Measurements from ENCODE around the gene C12orf75.
"Not testable (repeated sequence)": the region's sequence is repeated elsewhere in the genome, so short reads cannot be mapped to it uniquely, and the experiment has no call there.

C12orf75 gene

DNA sequence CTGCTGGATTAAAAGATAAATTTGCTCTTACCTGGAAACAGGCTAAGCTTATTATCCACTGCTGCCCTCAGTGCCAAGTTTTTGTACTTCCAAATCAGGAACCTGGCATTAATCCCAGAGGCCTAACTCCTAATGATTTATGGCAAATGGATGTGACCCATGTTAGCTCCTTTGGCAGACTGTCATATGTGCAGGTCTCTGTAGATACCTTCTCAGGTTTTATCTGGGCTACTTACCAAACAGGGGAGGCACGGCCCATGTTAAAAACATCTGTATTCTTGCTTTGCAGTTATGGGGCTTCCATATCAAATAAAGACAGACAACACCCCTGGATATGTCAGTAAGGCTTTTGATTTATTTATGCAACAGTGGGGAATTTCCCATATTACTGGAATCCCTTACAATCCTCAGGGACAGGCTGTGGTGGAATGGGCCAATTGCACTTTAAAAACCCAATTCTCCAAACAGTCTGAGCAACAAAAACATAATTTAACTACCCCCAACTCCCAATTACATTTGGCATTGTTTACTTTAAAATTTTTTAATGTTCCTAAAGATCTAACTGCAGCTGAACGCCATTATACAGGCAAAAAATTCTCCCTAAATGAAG, 19.9 kb upstream of the C12orf75 start:
- DNase-seq = not testable (repeated sequence)

DNA sequence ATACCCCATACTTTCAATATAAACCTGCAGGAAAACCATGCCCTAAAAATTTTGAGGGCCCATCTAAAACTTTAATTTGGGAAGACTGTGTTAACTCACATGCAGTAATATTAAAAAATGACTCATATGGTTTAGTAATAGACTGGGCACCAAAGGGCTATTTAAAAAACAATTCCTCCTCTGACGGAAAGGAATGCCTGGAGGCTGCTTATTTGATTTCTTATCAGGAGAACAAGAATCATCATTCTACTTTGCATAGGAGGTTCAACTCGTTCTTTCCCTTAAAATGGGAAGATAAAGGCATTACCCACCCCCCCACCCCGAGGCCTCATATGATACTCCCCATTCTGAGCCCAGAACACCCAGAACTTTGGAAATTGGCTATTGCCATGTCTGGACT, 18.6 kb upstream of the C12orf75 start:
- not testable (repeated sequence) for DNase-seq

DNA sequence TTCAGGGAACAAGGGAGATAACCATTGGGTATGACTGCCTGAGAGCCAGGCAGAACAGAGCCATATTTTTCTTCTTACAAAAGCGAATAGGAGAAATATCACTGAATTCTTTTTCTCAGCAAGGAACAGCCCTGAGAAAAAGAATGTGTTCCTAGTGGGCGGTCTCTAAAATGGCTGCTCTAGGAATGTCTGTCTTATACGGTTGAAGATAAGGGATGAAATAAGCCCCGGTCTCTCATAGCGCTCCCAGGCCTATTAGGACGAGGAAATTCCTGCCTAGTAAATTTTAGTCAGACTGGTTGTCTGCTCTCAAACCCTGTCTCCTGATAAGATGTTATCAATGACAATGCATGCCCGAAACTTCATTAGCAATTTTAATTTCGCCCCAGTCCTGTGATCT, 16.7 kb upstream of the C12orf75 start:
- not testable (repeated sequence) for DNase-seq

DNA sequence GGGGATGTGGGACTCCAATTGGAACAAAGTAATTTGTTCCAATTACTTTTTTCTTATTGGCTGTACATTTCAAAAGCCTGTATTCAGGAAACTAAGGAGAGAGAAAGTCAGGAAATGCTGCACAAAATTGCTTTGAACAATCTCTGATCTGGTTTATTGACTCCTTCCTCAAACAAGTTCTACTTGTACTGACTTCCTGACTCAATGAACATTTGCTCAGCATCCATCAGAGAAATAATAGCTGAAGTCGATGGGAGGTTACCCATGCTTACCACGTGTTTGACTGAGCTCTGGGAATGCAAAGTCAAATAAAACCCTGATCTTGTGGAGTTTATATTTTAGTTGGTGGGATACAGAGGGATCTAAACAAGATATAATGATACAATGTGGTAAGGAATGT, 15.4 kb upstream of the C12orf75 start:
- no peak for DNase-seq

DNA sequence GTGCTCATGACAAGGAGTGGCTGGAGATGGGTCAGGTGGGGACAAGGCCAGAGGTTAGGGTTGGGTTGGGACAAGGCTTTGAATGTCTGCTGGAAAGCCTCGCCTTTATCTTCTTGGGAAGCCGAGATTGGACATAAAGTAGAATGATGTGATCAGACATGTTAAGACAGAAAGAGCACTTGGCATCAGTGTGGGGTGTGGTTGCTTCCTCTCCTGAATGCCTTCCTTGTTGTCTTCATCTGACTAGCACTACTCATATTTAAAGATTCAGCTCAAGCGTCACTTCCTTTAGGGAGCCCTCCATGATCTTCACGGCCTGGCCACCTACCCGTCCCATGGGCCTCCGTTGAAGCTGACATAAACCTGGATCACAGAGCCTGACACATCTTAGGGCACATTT, 14.8 kb upstream of the C12orf75 start:
- DNase-seq = no peak

DNA sequence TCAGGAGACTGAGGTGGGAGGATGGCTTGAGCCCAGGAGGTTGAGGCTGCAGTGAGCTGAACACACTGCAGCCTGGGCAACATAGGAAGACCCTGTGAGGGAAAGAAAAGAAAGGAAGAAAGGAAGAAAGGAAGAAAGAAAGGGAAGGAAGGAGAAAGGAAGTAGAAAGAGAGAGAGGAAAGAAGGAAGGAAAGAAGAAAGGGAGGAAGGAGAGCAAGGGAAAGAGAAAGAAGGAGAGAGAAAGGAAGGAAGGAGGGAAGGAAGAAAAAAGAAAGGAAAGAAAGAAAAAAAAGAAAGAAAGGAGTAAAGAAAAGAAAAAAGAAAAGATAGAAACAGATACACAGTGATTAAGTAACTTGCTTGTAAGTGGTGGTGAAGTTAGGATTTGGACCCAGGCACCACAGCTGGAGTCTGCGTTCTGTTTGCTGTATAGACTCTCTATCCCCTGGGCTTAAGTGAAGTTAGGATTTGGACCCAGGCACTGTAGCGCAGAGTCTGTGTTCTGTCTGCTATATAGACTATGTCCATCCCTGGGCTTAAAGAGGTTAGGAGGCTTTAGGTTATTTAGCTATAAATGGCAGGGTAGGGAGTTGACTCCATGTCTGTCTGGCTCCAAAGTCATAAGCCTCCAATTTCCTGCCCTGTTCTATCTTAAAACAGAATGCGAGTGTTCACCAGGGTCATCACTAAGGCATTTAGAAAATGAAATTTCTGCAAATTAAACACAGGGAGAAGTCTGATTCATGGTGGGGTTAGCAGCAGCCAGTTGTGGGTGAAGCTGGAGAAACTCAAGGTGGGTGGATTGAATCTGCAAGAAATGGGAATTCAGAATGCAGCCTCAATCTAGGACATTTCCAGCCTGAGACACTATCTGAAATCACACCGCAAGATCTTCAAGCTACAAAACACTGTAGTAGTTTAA, 13.3 kb upstream of the C12orf75 start:
- no peak for DNase-seq

DNA sequence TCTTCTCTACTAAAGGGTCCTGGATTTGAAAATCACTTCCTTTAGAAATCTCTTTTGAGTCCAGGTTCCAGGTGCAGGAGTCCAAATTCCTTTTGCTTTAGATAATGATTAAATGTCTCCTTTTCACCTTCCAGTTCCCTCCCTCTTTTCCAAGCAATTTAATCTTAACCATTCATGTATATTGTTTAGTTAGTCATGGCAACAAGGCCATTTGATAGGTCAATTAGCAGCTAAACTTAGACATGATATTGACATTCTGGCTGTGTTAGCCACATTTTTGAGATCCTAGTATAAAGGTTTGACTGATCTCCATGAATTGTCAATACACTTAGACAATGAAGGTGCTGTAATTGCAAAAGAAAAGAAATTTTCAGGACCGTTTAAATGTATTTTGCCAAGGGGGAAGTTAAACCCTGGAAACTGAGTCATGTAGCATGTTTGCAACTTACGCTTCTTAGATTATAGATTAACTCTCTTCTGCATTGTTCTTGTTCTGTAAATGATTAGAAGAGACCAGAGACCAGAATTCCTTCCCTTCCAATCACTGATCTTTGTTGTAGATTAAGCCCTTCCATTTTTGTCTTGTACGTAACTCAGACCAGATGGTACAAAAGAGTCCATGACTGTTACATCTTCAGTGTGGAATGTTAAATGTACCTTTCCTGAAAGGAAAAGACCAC, 12.4 kb upstream of the C12orf75 start:
- no peak for DNase-seq

DNA sequence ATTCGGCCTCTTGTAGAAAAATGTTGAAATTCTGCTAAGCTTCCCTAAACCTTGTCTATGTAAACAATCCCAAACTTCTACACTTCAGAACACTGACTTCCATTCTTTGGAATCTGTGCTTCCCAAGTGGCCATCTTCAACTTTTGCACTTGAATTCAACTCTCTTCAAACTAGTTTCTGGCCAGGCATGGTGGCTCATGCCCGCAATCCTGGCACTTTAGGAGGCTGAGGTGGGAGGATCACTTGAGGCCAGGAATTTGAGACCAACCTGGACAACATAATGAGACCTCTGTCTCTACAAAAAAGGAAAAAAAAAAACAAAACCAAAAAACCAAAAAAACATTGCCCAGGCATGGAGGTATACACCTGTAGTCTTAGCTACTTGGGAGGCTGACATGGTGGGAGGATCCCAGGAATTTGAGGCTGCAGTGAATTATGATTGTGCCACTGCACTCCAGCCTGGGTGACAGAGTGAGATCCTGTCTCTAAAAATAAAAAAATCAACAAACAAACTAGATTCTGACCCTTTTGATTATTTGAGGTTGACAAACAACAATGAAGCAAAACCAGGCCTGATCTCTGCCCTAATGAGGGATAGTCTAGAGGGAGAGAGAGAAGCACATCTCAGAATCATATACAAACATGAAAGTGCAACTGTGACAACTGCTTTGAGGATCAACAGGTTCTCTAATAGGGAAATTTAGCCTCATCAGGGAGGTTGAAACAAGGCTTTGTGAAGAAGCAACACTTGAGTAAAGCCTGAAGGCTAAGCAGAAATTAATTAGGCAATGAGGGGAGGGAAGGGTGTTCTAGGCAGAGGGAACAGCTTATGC, 11.6 kb upstream of the C12orf75 start:
- DNase-seq = no peak

DNA sequence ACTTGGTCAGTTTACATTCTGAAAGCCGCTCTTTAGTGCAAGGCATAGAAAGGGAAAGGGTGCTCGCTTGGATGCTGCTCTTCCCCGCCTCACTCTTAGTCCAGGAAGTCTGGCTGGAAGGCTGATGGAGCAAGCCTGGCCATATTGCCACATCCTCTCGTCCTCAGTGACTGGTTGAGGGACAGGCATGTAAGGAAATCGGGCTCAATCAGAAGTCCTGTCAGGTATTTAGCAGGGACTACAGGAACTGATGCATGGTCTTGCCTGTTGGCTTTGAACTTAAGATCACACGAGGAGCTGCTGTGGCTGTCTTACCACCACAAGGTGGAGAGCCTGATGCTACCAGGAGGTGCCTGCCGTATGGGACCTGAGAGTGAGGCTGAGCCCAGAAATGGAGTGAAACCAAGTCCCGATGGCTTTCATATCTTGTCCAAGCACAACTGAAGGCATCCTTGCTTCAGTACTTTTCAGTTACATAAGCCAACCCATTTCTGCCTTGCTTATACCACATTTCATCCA, 10.7 kb upstream of the C12orf75 start:
- no peak for DNase-seq

DNA sequence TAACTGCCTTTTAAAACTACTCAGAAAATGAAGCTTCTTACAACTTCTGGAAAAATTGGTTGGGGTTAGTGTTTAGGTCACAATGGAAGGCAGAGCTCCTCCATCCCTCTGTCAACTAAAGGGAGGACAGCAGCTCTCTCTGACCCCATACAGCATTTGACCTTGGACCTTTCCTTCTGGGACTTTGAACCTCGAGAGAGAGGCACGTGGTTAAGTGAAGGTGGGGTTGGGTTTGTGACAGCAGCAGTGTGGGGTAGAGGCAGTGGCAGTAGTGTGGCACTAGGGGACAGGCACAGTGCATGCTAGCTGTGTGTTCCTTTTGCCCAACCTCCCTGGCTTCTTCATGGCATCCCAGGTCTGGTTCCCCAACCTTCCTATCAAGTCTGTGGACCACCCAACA, 9.4 kb upstream of the C12orf75 start:
- DNase-seq = no peak

DNA sequence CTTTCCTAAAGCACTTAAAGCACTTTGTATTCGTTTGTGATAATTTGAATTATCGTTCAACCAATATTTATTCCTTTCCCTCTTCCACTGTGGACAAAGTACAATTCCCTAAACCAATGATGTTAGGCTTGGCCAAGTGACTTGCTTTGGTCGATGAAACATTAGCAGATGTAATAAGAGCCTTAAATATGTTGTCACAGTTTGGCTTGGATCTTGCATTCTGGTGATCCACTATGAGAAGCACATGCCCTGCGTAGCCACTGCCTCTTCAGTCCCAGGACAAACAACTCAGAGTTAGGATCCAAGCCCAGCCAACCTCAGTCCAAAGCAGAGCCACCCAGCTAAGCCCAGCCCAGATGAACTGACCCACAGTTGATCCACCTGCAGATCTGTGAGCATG, 8.4 kb upstream of the C12orf75 start:
- DNase-seq = no peak

DNA sequence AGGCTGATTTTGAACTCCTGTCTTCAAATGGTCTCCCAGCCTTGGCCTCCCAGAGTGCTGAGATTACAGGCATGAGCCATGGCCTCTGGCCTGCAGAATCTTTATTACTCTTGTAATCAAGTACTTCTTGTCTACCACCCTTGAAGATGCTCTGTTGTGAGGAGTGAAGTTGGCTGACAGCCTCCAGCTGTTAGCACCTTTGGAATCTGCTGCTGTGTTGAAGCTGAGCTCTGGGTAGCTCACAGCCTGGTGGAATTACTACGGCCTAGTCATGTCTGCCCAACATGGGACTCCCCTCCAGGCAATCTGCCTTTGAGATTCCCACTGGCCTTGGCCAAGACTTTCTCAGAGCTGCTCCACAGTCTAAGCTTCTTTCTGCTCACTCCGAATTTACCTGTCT, 5.8 kb upstream of the C12orf75 start:
- no peak for DNase-seq

DNA sequence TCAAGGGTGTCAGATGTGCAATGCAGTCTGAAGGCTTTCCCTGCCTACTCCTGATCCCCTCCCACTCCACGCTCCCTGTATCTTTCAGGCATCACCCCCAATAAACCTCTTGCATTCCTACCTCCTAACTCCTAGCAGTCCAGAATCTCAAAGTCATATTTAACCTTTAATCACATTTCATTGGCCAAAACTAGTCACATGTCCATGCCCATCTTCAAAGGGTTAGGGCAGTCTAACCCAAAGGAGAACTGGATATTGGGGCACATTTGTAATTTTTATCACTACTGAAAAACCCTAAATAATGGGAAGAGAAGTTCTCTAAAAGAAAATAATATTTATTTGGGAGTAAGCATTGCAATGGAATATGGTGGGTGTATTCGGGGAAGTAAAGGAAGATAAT, 5.4 kb upstream of the C12orf75 start:
- no peak for DNase-seq

DNA sequence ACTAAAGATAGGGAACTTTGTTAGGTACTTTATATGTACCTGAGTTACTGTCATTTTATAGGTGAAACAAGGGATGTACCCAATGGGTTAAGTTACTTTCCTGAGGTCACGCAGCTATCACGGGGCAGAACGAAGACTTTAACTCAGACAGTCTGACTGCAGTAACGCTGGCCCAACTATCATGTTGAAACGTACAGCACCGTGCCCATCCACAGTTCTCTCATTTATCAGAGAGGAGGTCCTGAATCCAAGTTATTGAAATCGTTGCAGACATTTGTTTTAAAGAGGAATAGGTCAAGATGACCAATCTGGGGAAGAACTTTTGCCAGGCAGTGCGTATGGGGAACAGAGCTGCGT, 587 bp upstream of the C12orf75 start:
- no peak for DNase-seq

DNA sequence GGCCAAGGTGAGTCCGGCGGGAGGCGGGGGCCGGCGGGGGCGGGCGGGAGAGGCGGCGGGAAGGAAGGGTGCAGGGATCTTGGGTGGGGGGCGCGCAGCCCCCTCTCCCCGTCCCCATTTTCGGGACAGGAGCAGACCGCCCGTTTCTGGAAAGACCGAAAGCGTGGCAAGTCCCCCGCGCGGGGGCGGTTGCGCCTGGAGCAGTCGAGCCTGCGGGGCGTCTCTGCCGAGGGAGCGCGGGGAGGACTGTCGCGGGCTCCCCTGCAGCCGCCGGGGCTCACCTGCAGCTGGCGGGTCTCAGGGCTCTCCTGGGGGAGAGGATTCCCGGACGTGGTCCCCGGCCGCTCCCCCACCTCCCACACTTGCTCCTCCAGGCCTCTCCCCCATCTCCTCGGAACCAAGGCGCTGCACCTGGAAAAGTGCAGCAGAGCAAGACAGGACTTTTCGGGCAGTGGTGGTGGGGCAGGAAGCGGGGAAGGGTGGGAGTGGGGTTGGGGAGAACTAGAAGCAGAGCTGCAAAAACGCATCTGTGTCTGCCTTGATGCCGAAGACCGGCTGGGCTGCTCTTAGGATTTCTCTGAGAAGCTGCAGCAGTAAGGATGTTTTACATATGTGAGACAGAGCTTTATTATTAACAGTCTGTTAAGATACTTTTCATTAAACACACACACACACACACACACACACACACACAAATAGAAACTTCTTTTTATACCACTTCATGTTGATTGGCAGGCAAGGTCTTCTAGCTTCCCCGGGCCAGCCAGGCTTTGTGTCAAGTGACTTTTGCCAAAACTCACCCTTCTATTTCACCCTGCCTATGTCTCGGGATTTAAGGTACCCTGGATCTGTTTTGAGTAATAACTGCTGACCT, 677 bp downstream of the C12orf75 start:
- no peak for DNase-seq

DNA sequence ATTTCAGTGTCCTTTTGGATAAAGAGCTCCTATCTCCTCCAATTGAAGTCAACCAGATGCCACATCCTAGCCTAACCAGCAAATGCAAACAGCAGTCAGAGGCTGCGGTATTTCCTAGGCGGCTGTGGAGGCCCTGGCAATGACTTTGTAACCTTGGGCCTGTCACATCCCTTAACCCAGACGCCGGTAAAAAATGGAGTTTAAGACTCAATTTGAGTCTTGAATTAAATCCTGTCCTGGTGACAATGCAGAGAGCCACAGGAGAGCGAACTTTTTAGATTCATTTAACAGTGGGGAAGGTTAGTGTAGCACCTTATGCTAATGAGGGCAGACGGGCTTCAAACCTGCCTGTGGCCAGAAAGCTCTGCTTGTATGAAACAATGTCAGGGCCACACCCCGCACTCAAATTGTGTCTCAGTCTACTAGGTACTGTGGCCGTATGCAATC, 1.3 kb downstream of the C12orf75 start:
- no peak for DNase-seq

DNA sequence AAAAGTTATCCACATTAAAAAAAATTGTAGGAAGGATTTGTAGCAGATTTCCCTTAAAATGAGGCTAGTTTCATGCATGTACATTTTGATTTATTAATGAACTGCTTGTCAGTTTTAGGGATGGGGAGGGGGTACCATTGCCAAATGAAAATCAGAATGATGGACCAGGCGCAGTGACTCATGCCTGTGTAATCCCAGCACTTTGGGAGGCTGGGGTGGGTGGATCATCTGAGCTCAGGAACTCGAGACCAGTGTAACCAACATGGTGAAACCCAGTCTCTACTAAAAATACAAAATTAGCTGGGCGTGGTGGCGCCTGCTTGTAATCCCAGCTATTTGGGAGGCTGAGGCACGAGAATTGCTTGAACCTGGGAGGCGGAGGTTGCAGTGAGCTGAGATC, 1.8 kb downstream of the C12orf75 start:
- DNase-seq = not testable (repeated sequence)

DNA sequence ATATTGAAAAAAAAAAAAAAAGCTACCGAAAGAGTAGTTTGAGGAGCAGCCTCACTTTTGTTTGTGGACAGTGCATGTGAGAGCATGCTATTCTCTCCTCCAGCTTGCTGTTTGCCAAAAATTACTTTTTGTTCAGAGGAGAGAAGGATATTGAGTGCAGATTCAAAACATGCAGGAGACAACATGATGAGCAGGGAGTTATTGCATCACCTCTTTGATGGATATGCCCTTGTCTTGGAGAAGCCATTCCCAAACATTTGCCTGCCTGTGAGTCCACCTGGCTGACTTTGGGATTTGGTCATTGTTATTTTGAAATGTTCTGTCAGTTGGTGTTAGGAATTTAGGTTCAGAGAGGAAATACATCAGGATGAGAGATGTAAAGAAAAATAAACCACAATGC, 2.4 kb downstream of the C12orf75 start:
- no peak for DNase-seq

DNA sequence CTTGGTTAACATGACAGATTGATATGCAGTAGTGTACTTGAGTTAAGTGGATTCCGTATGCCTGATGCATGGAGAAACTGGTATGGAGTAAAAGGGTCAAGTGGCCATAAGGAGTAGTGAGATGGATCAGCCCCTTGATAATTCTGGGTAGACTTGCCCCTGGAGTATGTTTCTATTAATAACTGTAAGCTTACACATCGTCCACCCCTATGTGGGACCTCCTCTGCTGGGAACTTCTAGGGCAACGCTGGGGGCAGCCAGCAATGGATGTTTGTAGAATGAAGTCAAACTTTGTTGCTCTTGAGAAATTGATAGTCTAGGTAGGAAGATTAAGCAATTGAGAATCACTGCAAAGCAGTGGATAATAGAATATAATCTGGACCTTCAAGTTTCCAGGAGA, 3.5 kb downstream of the C12orf75 start:
- DNase-seq = no peak

DNA sequence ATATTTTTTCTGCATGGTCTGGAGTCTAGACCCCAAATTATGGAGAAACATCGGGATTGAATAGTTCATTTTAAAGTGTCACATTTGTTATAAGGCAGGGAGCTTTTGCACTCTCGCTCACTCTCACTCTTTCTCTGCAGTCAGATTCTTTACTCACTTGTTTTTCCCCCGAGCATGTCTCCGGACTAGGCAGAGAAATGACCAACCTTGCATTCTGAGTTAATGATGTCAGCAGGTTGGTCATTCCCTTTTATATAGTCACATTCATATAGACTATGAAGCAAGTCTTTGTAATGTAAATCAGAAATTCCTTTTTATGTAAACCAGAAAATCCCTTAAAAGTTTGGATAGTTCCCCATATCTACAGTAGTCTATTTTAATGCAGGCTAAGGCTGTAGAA, 4.1 kb downstream of the C12orf75 start:
- DNase-seq = no peak

DNA sequence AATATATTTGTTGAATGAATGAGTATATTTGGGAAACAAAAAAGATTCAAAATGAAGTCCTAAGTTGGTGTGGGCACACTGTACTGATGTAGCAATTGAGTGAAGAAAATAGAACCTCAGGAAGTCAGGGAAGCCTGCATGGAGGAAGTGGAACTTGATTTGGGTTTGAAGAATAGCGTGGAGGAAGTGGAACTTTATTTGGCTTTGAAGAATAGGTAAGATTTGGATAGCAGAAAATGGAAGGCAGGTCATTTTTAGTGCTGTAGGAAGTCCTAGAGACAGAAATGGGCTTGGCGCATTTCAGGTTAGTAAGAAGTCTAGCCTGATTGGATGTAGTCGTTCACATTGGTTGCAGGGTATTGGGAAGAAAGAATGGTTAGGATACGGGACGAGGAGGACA, 5.4 kb downstream of the C12orf75 start:
- no peak for DNase-seq

DNA sequence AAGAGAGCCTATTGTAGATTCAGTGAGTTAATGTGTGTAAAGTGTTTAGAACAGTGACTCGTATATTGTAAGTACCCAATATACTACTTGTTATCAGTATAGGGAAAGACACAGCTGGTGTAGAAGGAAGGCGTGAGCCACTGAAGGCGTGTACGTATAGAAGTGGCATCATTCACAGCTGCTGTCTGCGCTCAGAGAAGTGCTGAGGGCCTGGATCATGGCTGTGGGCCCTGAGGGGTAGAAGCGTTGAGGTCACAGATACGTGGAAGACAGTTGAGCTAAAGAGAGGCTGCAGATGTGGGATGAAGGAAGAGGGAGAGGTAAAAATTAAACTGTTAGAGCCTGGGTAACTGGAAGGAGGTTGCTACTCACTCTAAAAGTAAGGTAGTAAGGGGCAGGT, 5.9 kb downstream of the C12orf75 start:
- DNase-seq = no peak
